MCF 10A (cell line): ENCODE measurements around the gene LRP6. TPM values are rescaled to one million over a fixed set of nuclear protein-coding genes. Genes with fewer than 3 reads are reported as not detected.

ENCODE experiments used
- BruUV-seq: library from RNA; stranded (reverse); fragments of 400-500 nt; replicated peaks from 2 replicates; lab custom pipeline; 2021; lab: Mats Ljungman, UMichigan
- CTCF ChIA-PET: fragments of 300-600 bp; sonication (Branson Sonifier 250); formaldehyde crosslinking; extraction: SDS; loops from one replicate; lab custom pipeline; 2021; ENCODE audit warnings: antibody characterized with exemption, inconsistent platforms; lab: Yijun Ruan, JAX
- POLR2A ChIA-PET: fragments of 300-600, 350-650 bp; sonication (Branson Sonifier 250); formaldehyde crosslinking; extraction: SDS; loops from one replicate; lab custom pipeline; 2020; ENCODE audit warnings: antibody characterized with exemption, inconsistent platforms; lab: Yijun Ruan, JAX
- DNase-seq: peaks from one replicate; pipeline ENCODE4 v3.0.0-alpha.2; 2018; ENCODE audit not compliant: unreplicated experiment
- H3K27ac Mint-ChIP-seq: one replicate; pipeline ENCODE4 v1.8.0; 2022; ENCODE audit warnings: mild to moderate bottlenecking, low read depth, mixed read lengths; ENCODE audit not compliant: unreplicated experiment
- H3K27me3 Mint-ChIP-seq: one replicate; pipeline ENCODE4 v1.8.0; 2022; ENCODE audit warnings: mixed read lengths; ENCODE audit not compliant: insufficient read depth, unreplicated experiment
- H3K36me3 Mint-ChIP-seq: one replicate; pipeline ENCODE4 v1.8.0; 2022; ENCODE audit warnings: mild to moderate bottlenecking, moderate library complexity, mixed read lengths; ENCODE audit not compliant: insufficient read depth, unreplicated experiment
- H3K4me1 Mint-ChIP-seq: one replicate; pipeline ENCODE4 v1.8.0; 2022; ENCODE audit warnings: mixed read lengths; ENCODE audit not compliant: insufficient read depth, unreplicated experiment
- H3K4me3 Mint-ChIP-seq: one replicate; pipeline ENCODE4 v1.8.0; 2022; ENCODE audit warnings: mild to moderate bottlenecking, moderate library complexity, mixed read lengths; ENCODE audit not compliant: unreplicated experiment
- H3K9me3 Mint-ChIP-seq: one replicate; pipeline ENCODE4 v1.8.0; 2022; ENCODE audit warnings: mixed read lengths; ENCODE audit not compliant: unreplicated experiment
- CTCF ChIP-seq: fragments of 200-600 bp; IDR thresholded peaks from one replicate; pipeline ENCODE4 v1.8.0; 2022; ENCODE audit warnings: antibody characterized with exemption, mild to moderate bottlenecking; ENCODE audit not compliant: unreplicated experiment
- intact Hi-C: fragments of 100-400 bp; cut with micrococcal nuclease; formaldehyde crosslinking; loops from 2 replicates; pipeline ENCODE4 v1.14.1; 2022
- total RNA-seq: library from RNA; stranded (reverse); gene quantifications from 2 replicates; pipeline ENCODE4 v1.2.3, GENCODE V29; 2022

Gene LRP6
- total RNA-seq, 1 experiment from 2014 or later: 24.9 TPM

GRCh38 chr12:12214201-12214600, 52.6 kb downstream of the LRP6 start:
- no peak overlapping the region for H3K27ac Mint-ChIP-seq
- H3K36me3 Mint-ChIP-seq: no peaks in the 10 kb centered on the region
- no peak overlapping the region for H3K4me3 Mint-ChIP-seq
- POLR2A ChIA-PET: interaction anchor here (0.6 to 1.4 kb wide), 2 partner anchors 42 to 95 kb away, joined by 3 to 4 read pairs; no protein-coding TSS in a partner anchor
- H3K9me3 Mint-ChIP-seq: no peaks in the 10 kb centered on the region
- intact Hi-C loops: no loop called here
- no peak for TF ChIP-seq CTCF
- BruUV-seq: no TSS peak
- no peaks in the 10 kb centered on the region for H3K27me3 Mint-ChIP-seq
- peaks cover 13% of the 10 kb centered on the region for H3K4me1 Mint-ChIP-seq
- DNase-seq: no peak
- CTCF ChIA-PET: no interaction called here

GRCh38 chr12:12212769-12213168, 54.1 kb downstream of the LRP6 start:
- POLR2A ChIA-PET: interaction anchor here (0.6 to 1.4 kb wide), 4 partner anchors 10 to 54 kb away, joined by 3 to 7 read pairs (median 5); partner anchors contain the start of gene LRP6

GRCh38 chr12:12210983-12211382, 55.9 kb downstream of the LRP6 start:
- CTCF ChIA-PET: interaction anchor here (0.6 kb wide), 1 partner anchor 17 kb away, joined by 3 read pairs; no protein-coding TSS in a partner anchor
- Mint-ChIP-seq H3K4me3 (no peak overlapping the region), H3K9me3 (no peaks in the 10 kb centered on the region), H3K36me3 (no peaks in the 10 kb centered on the region), H3K27me3 (no peaks in the 10 kb centered on the region), H3K27ac (no peak overlapping the region), H3K4me1 (peaks cover 13% of the 10 kb centered on the region)
- POLR2A ChIA-PET: no interaction called here
- no TSS peak for BruUV-seq
- intact Hi-C loops: no loop called here
- DNase-seq: no peak
- no peak for TF ChIP-seq CTCF

More at GRCh38 chr12:12212769-12213168, 54.1 kb downstream of the LRP6 start:
- no peaks in the 10 kb centered on the region for H3K27me3 Mint-ChIP-seq
- H3K4me1 Mint-ChIP-seq: peaks cover 13% of the 10 kb centered on the region
- BruUV-seq: no TSS peak
- no peaks in the 10 kb centered on the region for H3K36me3 Mint-ChIP-seq
- no peak overlapping the region for H3K27ac Mint-ChIP-seq
- CTCF ChIA-PET: interaction anchor here (0.5 to 1.2 kb wide), 2 partner anchors 83 to 104 kb away, joined by 3 to 4 read pairs; no protein-coding TSS in a partner anchor
- H3K4me3 Mint-ChIP-seq: no peak overlapping the region
- no peaks in the 10 kb centered on the region for H3K9me3 Mint-ChIP-seq
- DNase-seq: peak; percentile 26
- intact Hi-C loops: no loop called here
- TF ChIP-seq CTCF: no peak

GRCh38 chr12:12210416-12210815, 56.4 kb downstream of the LRP6 start:
- no peak overlapping the region for H3K4me3 Mint-ChIP-seq
- CTCF ChIA-PET: no interaction called here
- TF ChIP-seq CTCF: no peak
- no peaks in the 10 kb centered on the region for H3K27me3 Mint-ChIP-seq
- intact Hi-C loops: no loop called here
- no peak for DNase-seq
- no peak overlapping the region for H3K27ac Mint-ChIP-seq
- peaks cover 13% of the 10 kb centered on the region for H3K4me1 Mint-ChIP-seq
- POLR2A ChIA-PET: no interaction called here
- no peaks in the 10 kb centered on the region for H3K36me3 Mint-ChIP-seq
- H3K9me3 Mint-ChIP-seq: no peaks in the 10 kb centered on the region
- no TSS peak for BruUV-seq
